LNCAP (cell line): ENCODE measurements around the gene ARHGAP30.

ENCODE experiments used
- CTCF ChIP-seq: fragments of 450-650 bp; IDR thresholded peaks from 2 replicates; pipeline ENCODE4 v1.5.1; 2017; ENCODE audit warnings: mild to moderate bottlenecking

ARHGAP30 gene

GRCh38 chr1:161000736-161001480 is 68.8 kb downstream of the ARHGAP30 start:
- no peak for TF ChIP-seq CTCF

GRCh38 chr1:160999376-160999775 is 70.3 kb downstream of the ARHGAP30 start:
- no peak for TF ChIP-seq CTCF

- TF ChIP-seq CTCF: peak; percentile 46
Observed at GRCh38 chr1:160997323-160998038, 72.2 kb downstream of the ARHGAP30 start.
